ENCODE results near the gene ASRGL1.

DNA sequence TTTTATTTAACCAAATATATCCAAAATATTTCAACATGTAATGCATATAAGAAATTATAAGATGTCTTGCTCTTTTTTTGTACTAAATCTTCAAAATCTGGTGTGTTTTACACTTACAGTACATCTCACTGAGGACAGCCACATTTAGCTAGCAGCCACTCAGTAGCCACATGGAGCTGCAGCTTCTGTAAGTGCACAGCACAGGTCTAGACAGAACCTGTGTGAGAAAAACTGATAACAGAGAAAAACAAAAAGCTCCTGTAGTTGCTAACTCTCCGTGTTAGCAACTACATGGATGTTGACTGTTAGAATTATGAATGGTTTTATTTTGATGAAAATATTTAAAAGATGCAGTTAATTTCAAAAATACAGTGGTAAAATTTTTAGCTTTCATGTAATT lies 22.2 kb downstream of the ASRGL1 start:
- TF ChIP-seq, protein P1, sequence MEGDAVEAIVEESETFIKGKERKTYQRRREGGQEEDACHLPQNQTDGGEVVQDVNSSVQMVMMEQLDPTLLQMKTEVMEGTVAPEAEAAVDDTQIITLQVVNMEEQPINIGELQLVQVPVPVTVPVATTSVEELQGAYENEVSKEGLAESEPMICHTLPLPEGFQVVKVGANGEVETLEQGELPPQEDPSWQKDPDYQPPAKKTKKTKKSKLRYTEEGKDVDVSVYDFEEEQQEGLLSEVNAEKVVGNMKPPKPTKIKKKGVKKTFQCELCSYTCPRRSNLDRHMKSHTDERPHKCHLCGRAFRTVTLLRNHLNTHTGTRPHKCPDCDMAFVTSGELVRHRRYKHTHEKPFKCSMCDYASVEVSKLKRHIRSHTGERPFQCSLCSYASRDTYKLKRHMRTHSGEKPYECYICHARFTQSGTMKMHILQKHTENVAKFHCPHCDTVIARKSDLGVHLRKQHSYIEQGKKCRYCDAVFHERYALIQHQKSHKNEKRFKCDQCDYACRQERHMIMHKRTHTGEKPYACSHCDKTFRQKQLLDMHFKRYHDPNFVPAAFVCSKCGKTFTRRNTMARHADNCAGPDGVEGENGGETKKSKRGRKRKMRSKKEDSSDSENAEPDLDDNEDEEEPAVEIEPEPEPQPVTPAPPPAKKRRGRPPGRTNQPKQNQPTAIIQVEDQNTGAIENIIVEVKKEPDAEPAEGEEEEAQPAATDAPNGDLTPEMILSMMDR (IDR thresholded peaks at IDR 0.05; ENCODE audit: insufficient read depth, low read depth, low read length), result no peak
- no peak for TF ChIP-seq EZH2 (IDR thresholded peaks at IDR 0.05; ENCODE audit: insufficient read depth, low read length)

Measured in astrocyte (in vitro differentiated cells and primary cell).